DMS 273 treated with DMSO at 0.1 percent for 48 hours (cell line): Measurements from ENCODE around the gene SYNE4.
A peak's percentile ranks its signal among the peaks of the same experiment; 100 is the strongest.
"Not testable (repeated sequence)": the region's sequence is repeated elsewhere in the genome, so short reads cannot be mapped to it uniquely, and the experiment has no call there.

Experiments used
- DNase-seq: peaks from one replicate; lab custom pipeline; 2025; lab: John Stamatoyannopoulos, UW

SYNE4 gene

DNA sequence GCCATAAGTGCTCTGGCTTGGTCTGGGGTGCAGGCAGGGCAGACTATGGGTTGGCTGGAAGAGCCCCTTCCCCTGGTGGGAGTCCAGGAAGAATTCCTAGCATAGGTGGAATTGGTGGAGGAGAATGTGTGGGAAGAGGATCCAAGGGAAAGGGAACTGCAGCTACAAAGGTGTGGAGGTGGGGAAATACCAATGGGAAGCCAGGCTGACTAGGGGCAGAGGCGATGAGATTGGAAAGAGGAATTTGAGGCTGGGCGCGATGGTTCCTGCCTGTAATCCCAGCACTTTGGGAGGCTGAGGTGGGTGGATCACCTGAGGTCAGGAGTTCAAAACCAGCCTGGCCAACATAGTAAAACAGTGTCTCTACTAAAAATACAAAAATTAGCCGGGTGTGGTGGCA lies 18.5 kb downstream of the SYNE4 start:
- DNase-seq: no peak

DNA sequence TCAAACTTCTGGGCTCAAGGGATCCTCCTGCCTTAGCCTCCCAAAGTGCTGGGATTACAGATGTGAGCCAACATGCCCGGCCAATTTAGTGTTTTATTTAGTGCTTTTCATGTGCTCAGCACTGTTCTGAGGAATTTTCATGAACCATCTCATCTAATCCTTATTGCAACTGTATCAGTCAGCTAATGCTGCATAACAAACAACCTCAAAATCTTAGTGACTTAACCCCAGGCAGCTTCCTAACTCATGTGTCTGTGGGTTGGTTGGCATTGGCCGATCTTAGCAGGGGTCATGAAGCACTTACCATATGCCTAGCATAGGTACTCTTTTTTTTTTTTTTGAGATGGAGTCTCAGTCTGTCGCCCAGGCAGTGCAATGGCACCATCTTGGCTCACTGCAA lies 19.8 kb downstream of the SYNE4 start:
- DNase-seq: no peak

DNA sequence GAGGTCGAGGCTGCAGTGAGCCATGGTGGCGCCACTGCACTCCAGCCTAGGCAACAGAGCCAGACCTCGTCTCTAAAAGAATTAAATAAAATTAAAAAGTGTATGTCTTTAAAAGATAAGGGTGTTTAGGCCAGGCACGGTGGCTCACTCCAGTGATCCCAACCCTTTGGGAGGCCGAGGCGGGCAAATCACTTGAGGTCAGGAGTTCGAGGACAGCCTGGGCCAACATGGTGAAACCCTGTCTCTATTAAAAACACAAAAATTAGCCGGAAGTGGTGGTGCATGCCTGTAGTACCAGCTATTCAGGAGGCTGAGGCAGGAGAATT lies 21.1 kb downstream of the SYNE4 start:
- no peak for DNase-seq

DNA sequence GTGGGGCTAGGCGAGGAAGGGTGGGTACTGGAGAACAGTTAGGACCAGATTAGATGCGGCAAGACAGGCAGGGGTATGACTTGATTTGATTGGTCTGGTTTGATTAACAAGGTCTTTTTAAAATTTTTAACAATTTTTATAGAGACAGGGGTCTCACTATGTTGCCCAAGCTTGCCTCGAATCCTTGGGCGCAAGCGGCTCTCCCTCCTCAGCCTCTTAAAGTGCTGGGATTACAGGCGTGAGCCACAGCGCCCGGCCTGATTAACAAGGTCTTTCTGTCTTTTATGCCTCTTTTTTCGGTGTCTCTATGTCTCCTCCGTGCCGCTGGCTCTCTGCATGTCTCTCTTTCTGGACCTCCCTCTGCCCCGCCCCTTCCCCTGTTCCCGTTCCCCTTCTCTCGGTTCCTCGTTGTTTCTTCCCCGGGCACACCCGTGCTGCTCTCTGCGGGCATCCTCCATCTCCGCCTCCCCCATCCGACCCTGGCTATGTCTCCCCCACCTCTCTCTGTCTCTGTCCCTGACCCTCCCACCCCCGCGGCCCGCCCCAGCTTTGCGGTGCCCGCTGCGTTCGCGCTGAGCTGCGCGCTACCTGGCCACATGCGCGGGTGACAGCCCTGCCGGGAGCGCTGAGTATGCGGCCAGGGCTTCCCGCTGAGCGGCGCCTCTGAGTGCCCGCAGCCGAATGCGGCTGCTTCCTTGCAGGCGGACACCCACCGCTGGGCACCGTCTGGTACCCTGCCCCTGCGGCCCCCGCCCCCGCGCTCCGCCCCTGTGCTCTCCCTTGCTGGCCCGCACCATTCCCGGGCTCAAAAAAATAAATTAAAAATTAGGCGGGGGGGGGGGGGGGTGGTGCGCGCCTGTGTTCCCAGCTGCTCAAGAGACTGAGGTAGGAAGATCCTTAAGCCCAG lies 21.7 kb downstream of the SYNE4 start:
- DNase-seq: peak; percentile 51

DNA sequence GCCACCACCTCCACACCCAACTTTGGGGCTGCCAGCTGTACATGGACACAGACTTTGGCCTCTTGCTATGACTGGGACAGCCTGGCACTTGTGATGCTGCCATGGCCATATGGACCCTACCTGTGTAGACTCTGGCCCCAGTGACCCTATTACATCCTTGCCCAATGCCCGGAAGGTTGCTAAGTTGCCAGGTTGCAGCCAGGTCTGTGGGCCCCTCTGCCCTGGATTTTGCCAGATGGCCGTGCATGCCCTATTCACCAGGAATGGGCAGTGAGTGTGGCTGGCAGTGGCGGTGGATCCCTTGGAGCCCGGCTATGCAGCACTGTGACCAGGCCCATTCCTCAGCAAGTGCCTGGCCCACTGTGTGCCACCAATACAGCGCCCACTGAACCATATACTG lies 22.5 kb downstream of the SYNE4 start:
- DNase-seq: no peak

DNA sequence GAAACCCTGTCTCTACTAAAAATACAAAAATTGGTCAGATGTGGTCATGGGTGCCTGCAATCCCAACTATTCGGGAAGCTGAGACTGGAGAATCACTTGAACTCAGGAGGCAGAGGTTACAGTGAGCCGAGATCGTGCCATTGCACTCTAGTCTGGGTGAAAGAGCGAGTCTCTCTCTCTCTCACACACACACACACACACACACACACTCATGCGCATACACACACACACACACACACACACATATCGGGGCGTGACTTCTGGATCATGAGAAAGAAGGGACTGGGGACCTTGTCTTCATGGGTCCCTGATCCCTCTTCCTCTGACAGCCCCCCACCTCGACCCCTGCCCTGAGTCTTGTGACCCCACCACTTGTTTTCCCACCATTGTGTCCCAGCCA lies 25.4 kb downstream of the SYNE4 start:
- no peak for DNase-seq

DNA sequence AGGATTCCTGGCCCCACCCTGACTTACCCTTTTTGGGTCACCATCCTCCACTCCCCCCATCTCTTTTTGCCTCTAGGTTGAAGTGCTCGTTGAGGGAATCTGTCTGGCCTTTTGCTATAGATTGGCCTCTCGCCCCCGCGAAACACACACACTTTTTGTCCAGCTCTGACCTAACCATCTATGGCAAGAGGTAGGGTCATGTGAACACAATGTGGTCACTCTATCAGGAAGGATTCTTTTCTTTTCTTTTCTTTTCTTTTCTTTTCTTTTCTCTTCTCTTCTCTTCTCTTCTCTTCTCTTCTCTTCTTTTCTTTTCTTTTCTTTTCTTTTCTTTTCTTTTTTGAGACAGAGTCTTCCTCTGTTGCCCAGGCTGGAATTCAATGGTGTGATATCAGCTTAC lies 27.6 kb downstream of the SYNE4 start:
- not testable (repeated sequence) for DNase-seq

DNA sequence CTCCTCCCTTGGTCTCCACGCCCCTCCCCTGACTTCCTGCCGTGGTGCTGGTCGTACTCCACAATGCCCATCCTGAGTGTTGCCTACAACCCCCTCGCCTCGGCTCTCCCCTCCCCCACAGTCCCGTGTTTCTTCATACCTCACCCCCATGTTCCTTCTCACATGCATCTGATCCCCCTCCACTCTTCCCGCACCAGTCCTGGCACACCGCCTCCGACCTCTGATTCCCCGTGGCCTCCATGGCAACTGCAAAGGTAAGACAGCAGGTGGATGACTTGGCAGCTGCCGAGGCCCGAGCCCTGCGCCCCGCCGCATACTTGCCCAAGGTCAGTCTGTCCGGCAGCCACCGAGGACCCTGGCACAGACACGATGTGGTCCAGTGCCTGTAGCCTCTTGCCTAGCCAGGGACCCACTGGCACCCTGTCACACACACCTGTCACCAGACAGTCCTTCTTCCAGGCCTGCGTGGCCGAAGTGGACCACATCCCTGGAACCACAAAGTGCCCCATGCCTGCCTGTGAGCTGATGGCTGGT lies 29.7 kb downstream of the SYNE4 start:
- no peak for DNase-seq

DNA sequence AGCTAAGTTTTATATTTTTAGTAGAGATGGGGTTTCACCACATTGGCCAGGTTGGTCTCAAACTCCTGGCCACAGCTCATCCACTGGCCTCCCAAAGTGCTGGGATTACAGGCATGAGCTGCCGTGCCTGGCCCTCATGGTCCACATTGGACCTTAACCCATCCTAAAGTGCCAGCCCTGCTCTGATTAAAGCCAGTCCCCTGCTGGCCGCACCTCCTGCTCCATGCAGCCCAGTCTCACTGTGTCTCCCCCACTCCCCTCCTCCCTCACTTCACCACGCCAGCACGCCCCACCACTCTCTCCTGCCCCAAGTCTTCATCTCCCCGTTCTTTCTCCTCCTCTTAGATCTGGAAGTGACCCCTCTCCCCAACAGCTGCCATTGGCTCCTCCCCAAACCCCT lies 30.3 kb downstream of the SYNE4 start:
- DNase-seq: no peak

DNA sequence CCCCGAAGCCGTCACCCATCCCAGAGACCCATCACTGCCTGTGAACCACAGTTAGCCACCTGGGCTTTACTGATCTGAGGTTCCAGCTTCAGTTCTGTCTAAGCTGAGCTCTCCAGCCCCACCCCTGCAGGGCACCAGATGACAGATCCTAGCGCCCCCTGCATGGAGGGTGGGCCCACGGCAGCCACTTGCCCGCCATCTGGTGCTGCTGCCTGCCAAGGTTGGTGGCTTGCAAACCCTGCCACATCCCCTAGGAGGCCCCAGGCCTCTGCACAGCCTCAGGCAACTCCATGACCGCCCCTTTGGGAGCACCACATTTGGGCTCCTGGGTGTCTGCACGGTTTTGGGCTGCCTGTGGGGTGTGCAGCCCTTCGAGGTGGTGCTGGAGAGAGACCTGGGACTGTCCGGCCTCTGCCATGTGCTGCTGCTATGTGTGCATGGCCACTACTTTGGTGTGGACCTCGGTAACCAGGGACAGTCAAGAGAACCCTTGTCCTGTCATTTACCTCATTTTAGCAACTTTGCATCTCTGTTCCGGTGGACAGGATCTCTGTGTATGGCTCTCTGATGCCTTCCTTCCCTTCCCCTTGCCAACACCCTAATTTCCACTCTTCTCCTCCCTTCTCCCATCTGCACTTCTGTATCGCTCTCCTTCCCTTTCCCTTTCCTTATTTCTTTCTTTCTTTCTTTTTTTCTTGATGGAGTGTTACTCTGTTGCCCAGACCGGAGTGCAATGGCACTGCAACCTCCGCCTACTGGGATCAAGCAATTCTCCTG lies 31.0 kb downstream of the SYNE4 start:
- peak; percentile 87 for DNase-seq

DNA sequence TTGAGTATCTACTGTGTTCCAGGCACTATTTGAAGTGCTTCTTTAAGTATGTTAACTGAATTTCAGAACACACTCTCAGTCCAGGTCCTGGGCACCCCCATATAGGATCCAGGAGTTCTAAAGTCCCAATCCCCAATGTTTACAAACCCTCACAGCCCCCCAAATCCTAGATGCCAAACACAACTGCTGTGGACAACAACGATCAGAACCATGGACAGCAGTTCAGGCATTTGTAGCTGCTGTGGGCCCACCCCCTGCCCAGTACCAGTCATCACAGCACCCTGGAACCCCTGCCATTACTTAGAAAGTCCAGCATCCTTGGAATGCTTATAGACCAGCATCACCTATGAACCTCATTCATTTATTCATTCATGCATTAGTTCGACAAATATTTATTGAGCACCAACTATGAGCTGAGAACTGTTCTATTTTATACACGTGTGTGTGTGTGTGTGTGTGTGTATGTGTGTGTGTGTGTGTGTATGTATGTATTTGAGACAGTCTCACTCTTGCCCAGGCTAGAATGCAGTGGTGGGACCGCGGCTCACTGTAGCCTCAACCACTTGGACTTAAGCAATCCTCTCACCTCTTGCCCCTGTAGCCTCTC lies 32.9 kb downstream of the SYNE4 start:
- DNase-seq: no peak

DNA sequence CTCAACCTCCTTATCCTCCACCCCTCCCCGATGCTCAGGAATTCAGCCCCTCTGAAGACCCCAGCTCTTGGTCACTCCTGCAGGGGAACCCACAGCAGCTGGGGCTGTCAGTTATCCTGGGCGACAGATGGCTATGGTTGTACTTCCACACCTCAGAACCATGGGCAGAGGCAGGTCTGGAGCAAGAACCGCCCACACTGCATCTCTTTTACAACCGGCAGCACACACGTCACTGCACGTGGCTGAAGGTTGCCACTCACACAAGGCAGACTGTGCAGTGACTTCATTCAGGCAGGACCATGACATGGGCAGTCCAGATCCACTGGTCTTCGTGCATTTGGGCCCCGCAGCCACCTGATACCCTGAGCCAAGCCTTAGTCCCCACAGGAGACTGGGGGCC lies 35.1 kb downstream of the SYNE4 start:
- no peak for DNase-seq

DNA sequence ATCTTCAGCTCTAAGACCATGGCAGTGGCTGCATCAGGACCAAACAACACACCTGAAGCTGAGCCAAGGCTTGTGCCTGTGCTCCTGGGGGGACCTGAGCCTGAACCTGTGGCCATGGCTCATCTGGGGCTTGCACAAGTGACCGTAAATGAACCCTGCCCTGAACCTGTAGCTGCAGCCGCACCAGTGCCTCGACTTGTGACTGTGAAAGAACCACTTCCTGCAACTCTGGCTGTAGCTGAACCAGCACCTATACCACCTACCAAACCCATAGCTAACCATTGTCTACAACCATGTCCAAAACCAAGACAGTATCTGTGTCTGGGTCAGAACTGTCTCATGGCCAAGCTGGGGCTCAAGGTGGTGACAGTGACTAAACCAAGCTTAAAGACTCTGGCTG lies 41.8 kb downstream of the SYNE4 start:
- DNase-seq: no peak

DNA sequence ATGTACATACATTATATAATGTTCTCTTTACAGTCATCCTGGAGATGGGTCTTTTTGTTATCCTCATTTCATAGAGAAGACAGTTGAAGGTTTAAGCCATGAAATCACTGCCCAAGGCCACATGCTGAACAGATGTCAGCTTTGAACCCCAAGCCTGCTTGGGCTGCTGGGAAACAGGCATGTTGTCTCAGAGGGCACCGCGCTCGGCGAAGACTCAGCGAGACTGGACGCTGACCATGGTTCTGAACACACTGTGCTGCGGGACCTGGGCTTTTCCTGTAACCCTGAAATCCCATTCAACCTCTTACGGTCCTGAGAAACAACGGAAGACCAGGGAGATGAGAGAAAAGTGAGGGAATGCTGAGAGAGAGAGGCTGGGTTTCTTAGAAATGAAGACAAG lies 45.1 kb downstream of the SYNE4 start:
- no peak for DNase-seq

DNA sequence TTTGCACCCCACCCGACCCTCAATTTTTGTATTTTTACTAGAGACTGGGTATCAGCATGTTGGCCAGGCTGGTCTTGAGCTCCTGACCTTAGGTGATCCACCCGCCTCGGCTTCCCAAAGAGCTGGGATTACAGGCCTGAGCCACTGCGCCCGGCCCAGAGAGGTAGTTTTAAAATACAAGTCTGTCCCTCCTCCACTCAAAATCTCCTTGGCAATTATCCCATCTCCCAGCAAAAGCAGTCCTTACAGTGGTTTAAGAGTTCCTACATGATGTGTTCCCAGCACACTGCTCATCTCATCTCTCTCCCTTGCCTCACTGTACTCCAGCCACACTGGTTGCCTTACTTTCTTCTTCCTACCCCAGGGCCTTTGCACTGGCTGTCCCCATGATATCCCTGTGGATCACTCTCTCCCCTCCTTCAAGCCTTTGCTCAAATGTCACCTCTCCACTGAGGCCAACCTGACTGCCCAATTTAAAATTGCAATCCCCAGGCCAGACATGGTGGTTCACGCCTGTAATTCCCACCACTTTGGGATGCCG lies 48.1 kb downstream of the SYNE4 start:
- DNase-seq: no peak

DNA sequence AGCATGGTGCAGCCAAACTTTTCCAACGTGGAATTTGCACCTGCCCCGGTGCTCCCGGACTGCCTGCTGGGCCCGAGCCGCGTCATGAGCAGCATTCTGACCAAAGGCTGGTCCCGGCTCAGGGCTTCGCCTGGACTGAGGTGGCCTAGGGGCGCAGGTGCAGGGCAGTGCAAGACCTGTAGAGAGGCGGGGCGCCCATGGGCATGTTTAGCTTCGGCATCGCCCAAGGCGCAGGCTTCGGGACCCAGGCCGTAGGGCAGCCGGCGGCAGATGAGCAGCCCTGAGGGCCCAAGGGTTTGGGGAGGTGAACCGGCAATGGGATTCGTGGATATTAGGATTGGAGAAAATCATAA lies 48.7 kb downstream of the SYNE4 start:
- DNase-seq: no peak

DNA sequence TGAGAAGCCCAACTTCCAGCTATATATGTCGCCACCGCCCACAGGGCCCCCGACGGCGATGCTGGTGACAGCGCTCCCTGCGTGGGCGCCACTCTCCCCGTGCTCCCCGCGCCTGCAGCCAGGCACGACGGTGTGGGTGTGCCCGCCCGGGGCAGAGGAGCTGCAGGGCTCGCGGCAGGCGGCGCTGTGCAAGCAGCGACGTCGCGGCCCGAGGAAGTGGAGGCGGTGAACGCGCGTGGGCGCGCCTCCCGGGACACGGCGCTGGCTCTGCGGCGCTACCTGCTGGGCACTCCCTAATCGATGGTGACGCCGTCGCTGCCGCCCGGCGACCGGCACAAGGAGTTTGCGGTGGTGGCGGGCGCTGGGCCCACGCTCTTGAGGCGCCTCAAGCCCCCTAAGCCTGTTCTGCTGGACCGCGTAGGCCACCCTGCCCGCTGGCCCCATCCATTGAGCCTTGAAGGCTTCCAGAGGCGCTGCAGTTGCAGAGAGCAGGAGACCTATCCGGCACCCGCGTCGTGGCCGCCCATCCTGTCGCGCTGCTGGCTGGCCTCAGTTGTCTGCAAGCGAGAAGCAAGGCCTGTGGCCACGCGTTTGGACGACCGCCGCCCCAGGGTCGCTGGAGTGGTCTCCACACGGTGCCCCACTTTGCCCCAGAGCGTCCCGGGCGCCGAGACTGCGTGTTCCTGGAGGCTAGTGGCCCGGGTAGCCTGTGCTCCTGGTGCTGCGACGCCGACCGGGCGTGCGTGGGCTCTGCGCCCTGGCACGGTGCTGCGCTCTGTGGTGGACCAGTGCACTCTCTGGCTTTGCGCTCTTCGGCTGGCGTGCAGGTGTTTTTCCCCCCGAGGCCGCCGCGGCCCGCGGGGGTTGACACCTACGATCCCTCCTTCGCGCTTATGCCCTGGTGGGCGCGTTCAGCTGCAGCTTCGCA lies 49.3 kb downstream of the SYNE4 start:
- DNase-seq: no peak

DNA sequence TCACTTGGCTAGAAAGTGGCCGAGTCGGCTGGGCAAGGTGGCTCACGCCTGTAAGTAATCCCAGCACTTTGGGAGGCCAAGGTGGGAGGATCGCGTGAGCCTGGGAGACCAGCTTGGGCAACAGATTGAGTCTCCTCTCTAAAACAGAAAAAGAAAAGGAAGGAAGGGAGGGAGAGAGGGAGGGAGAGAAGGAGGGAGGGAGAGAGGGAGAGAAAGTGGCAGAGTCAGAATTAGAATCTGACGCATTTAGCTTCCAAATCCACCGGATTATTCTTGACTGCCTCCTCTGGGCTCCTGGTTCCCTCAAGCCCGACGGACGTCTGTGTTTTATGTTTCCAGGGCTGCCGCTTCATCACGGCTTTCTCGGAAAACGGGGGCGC lies 50.0 kb downstream of the SYNE4 start:
- DNase-seq: no peak

DNA sequence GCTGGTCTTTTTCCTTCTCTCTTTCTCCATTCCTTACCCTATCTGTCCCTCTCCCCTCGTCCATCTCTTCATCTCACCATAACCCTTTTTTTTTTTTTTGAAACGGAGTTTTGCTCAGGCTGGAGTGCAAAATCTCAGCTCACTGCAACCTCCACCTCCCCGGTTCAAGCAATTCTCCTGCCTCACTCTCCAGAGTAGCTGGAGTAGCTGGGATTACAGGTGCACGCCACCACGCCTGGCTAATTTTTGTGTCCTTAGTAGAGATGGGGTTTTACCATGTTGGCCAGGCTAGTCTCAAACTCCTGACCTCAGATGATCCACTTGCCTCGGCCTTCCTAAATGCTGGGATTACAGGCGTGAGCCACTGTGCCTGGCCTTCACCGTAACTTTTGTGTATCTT lies 51.2 kb downstream of the SYNE4 start:
- not testable (repeated sequence) for DNase-seq

DNA sequence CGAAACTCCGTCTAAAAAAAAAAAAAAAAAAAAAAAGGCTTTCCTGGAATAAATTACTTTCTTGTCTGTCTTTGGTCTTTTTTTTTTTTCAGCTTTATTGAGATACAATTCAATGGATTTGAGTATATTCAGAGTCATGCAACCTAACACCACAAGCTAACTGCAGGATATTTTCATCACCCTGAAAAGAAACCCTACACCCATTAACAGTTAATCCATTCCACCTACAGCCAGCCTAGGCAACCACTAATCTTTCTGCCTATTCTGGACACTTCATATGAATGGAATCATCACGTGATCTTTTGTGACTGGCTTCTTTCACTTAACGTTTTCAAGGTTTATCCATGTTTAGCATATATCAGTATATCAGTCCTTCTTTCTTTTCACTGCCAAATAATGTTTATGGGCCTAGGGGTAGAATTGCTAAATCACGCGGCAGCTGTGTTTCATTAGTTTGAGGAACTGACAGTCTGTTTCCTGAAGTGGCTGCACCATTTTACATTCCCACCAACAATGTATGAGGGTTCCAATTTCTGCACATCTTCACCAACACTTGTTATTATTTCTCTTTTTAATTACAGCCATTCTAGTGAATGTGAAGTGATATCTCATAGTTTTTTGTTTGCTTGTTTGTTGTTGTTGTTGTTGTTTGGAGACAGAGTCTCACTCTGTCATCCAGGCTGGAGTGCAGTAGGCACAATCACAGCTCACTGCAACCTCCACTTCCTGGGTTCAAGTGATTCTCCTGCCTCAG lies 52.6 kb downstream of the SYNE4 start:
- DNase-seq: no peak
